Activated CD4-positive, alpha-beta memory T cell treated with anti-CD3 and anti-CD28 coated beads for 36 hours (primary cell): ENCODE measurements around the gene COL4A6. TPM values are rescaled to one million over a fixed set of nuclear protein-coding genes. Genes with fewer than 3 reads are reported as not detected.
"Not testable (repeated sequence)": the region's sequence is repeated elsewhere in the genome, so short reads cannot be mapped to it uniquely, and the experiment has no call there.

Source experiments
- CTCF ChIA-PET: fragments of 350-600 bp; sonication (Branson Sonifier 250); formaldehyde crosslinking; loops from one replicate; lab custom pipeline; 2021; ENCODE audit warnings: antibody characterized with exemption, inconsistent platforms; lab: Charles Lee
- POLR2A ChIA-PET: fragments of 350-600 bp; sonication (Branson Sonifier 250); formaldehyde crosslinking; loops from one replicate; lab custom pipeline; 2021; ENCODE audit warnings: antibody characterized with exemption; lab: Charles Lee
- DNase-seq: peaks from one replicate; pipeline ENCODE4 v3.0.0-alpha.2; 2020
- H3K27ac Mint-ChIP-seq: one replicate; pipeline ENCODE4 v1.8.0; 2021; ENCODE audit warnings: mixed read lengths
- H3K27me3 Mint-ChIP-seq: one replicate; pipeline ENCODE4 v1.8.0; 2021; ENCODE audit warnings: mixed read lengths
- H3K36me3 Mint-ChIP-seq: one replicate; pipeline ENCODE4 v1.8.0; 2021; ENCODE audit warnings: mixed read lengths
- H3K4me1 Mint-ChIP-seq: one replicate; pipeline ENCODE4 v1.8.0; 2021; ENCODE audit warnings: low read depth, mixed read lengths
- H3K4me3 Mint-ChIP-seq: one replicate; pipeline ENCODE4 v1.8.0; 2021; ENCODE audit warnings: mild to moderate bottlenecking, mixed read lengths
- H3K9me3 Mint-ChIP-seq: one replicate; pipeline ENCODE4 v1.8.0; 2021; ENCODE audit warnings: mixed read lengths
- intact Hi-C: fragments of 100-400 bp; cut with micrococcal nuclease; formaldehyde crosslinking; loops from one replicate; pipeline ENCODE4 v1.15.1; 2023
- total RNA-seq, 2 experiments: library from RNA; stranded (reverse); gene quantifications; one replicate each; pipeline ENCODE4 v1.2.3, GENCODE V29; 2021

The COL4A6 gene
- total RNA-seq, 2 experiments from 2014 or later = not detected

DNA sequence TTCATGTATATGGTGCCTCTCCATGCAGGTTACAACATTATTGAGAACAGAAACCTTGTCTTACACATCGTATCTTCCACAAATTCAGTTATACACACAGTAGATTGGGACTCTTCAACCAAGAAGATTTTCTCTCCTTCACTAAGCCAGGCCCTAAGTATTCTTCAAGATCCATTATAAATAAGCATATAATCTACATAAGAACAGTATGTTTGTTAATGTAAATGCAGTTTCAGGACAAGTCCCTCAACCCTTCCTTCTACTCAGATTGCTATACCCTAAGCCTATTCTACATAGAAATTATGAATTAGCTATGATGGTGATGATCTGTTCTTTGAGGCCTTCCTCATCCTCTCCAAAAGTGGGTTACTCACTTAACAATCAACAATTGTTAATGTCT lies 41.2 kb downstream of the COL4A6 start:
- no peaks in the 10 kb centered on the region for H3K36me3 Mint-ChIP-seq
- H3K27me3 Mint-ChIP-seq = no peaks in the 10 kb centered on the region
- H3K9me3 Mint-ChIP-seq = no peaks in the 10 kb centered on the region
- ChIA-PET CTCF (no interaction called here), POLR2A (no interaction called here)
- intact Hi-C loops = no loop called here
- no peak for DNase-seq
- no peak overlapping the region for H3K27ac Mint-ChIP-seq
- no peak overlapping the region for H3K4me3 Mint-ChIP-seq
- H3K4me1 Mint-ChIP-seq = no peaks in the 10 kb centered on the region

DNA sequence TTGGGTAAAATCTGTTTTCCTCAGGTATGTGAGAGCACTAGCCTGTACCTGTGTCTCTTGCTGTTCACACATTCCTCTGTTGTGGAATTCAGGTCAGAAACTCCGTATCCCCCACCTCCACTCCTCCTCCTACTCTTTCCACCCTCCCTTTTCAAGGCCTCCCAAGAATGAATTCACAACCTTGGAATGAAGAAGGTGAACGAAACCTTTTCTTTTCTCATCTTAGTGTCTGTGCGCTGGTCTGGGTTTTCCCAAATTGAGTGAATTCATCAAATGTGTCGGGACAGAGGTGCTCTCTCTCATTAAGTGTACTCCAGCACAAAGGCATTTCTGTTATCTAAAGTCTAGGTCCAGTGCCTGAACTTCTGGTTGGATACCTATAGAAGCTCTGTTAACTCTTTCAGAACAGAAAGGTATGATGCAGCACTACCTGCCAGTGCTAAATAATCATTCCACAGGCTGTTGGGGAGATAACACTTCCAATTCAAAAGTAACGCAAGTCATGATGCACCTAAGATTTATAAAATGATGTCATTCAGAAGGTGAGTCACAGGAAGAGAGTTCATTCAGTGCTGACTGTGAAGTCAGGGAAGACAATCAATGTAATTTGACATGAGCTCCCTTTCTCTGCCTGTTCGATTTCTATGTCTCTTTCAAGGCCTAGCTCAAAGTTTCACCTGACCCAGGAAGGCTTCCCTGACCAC lies 41.9 kb downstream of the COL4A6 start:
- DNase-seq = no peak
- CTCF ChIA-PET = no interaction called here
- POLR2A ChIA-PET = no interaction called here
- Mint-ChIP-seq H3K9me3 (no peaks in the 10 kb centered on the region), H3K4me3 (no peak overlapping the region), H3K4me1 (no peaks in the 10 kb centered on the region), H3K27ac (no peak overlapping the region), H3K36me3 (no peaks in the 10 kb centered on the region), H3K27me3 (no peaks in the 10 kb centered on the region)
- intact Hi-C loops = no loop called here

DNA sequence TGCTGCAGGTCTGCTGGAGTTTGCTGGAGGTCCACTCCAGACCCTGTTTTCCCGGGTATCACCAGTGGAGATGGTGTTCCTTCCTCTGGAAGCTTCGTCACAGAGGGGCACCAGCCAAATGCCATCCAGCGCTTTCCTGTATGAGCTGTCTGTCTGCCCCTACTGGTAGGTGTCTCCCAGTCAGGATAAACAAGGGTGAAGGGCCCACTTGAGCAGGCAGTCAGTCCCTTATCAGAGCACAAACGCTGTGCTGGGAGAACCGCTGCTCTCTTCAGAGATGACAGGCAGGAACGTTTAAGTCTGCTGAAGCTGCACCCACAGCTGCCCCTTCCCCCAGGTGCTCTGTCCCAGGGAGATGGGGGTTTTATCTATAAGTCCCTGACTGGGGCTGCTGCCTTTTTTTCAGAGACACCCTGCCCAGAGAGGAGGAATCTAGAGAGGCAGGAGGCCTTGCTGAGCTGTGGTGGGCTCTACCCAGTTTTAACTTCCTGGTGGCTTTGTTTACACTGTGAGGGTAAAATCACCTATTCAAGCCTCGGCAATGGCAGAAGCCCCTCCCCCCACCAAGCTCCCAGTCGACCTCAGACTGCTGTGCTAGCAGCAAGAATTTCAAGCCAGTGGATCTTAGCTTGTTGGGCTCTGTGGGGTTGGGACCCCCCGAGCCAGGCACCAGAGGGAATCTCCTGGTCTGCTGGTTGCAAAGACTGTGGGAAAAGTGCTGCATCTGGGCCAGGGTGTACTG lies 47.1 kb downstream of the COL4A6 start:
- DNase-seq, H3K4me1 Mint-ChIP-seq, H3K27ac Mint-ChIP-seq, POLR2A ChIA-PET, H3K27me3 Mint-ChIP-seq, H3K36me3 Mint-ChIP-seq, H3K4me3 Mint-ChIP-seq, intact Hi-C loops, H3K9me3 Mint-ChIP-seq: not testable (repeated sequence)
- CTCF ChIA-PET = interaction anchor here (0.5 kb wide), 1 partner anchor 43 kb away, joined by 3 read pairs; no protein-coding TSS in a partner anchor

DNA sequence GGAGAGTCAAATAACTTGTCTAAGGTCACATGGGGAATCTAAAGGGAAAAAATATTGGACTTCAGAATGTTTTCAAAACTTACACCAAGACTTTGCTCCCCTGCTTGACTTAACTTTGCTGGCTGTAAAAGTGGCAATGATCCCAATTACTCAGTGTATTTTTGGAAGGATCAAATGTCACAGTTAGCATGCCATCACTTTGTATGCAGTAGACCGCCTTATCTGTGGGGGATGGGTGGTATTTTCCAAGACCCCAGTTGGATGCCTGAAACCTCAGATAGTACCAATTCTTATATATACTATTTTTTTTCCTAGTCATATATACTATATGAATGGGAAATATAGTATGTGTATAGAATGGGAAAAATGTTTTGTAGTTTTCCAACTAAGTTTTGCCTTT lies 53.4 kb downstream of the COL4A6 start:
- no peak overlapping the region for H3K4me3 Mint-ChIP-seq
- POLR2A ChIA-PET = no interaction called here
- no peaks in the 10 kb centered on the region for H3K9me3 Mint-ChIP-seq

DNA sequence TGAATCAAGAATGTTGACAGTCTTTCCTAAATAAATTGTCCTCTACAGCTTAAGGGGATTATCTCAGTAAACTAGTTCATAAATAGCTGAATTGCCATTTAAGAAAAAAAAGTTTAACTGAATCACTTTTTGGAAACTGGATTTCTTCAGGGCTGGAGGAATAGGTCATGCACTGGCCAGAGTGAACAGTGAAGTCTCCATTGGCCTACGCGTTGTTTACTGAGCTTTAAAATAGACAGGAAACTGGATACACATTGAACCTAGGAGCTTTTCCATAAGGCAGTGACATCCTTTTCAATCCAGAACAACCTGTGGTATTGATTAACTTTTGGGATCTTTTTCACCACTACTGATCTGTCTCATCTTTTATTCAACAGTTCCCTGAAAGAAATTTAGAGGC lies 58.0 kb downstream of the COL4A6 start:
- Mint-ChIP-seq H3K27ac (no peak overlapping the region), H3K27me3 (no peaks in the 10 kb centered on the region), H3K9me3 (no peaks in the 10 kb centered on the region), H3K36me3 (no peaks in the 10 kb centered on the region), H3K4me3 (no peak overlapping the region), H3K4me1 (no peaks in the 10 kb centered on the region)
- no peak for DNase-seq
- CTCF ChIA-PET = no interaction called here
- POLR2A ChIA-PET = interaction anchor here (0.6 kb wide), 1 partner anchor 80 kb away, joined by 3 read pairs; no protein-coding TSS in a partner anchor
- intact Hi-C loops = no loop called here

More for the DNA sequence above, 53.4 kb downstream of the COL4A6 start:
- Mint-ChIP-seq H3K27me3 (no peaks in the 10 kb centered on the region), H3K27ac (no peak overlapping the region), H3K4me1 (no peaks in the 10 kb centered on the region), H3K36me3 (no peaks in the 10 kb centered on the region)
- no peak for DNase-seq
- CTCF ChIA-PET = no interaction called here
- intact Hi-C loops = no loop called here

DNA sequence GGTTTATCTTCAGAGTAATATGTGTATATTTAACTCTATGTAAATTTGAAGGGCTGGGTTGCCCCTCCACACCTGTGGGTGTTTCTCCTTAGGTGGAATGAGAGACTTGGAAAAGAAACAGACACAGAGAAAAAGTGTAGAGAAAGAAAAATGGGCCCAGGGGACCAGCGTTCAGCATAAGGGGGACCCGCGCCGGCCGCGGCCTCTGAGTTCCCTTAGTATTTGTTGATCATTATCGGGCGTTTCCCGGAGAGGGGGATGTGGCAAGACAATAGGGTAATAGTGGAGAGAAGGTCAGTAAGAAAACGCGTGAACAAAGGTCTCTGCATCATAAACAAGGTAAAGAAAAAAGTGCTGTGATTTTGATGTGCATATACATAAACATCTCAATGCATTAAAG lies 61.4 kb downstream of the COL4A6 start:
- H3K27me3 Mint-ChIP-seq, H3K4me3 Mint-ChIP-seq, H3K4me1 Mint-ChIP-seq, intact Hi-C loops, CTCF ChIA-PET, H3K36me3 Mint-ChIP-seq, H3K27ac Mint-ChIP-seq, POLR2A ChIA-PET, H3K9me3 Mint-ChIP-seq, DNase-seq: not testable (repeated sequence)

DNA sequence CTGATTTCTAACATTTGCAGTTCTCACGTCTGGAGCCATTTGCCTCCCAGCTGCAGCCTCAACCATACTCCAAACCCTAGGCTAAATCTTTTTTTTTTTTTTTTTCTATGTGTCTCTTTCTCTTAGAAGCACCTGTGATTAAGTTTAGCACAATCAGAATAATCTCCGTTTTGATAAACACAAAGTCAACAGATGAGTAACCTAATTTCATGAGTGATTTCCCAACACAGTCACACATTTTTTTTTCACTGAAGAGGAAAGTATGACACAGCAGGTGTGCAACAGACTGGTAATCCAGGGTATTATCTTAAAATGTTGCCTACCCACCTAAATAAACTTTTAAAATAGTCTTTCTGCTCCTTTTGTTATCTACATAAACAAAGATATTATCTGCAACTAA lies 62.6 kb downstream of the COL4A6 start:
- H3K9me3 Mint-ChIP-seq, DNase-seq, H3K4me3 Mint-ChIP-seq, CTCF ChIA-PET, H3K4me1 Mint-ChIP-seq, H3K36me3 Mint-ChIP-seq, intact Hi-C loops, H3K27me3 Mint-ChIP-seq, H3K27ac Mint-ChIP-seq: not testable (repeated sequence)
- POLR2A ChIA-PET = interaction anchor here (0.7 kb wide), 1 partner anchor 205 kb away, joined by 3 read pairs; no protein-coding TSS in a partner anchor

DNA sequence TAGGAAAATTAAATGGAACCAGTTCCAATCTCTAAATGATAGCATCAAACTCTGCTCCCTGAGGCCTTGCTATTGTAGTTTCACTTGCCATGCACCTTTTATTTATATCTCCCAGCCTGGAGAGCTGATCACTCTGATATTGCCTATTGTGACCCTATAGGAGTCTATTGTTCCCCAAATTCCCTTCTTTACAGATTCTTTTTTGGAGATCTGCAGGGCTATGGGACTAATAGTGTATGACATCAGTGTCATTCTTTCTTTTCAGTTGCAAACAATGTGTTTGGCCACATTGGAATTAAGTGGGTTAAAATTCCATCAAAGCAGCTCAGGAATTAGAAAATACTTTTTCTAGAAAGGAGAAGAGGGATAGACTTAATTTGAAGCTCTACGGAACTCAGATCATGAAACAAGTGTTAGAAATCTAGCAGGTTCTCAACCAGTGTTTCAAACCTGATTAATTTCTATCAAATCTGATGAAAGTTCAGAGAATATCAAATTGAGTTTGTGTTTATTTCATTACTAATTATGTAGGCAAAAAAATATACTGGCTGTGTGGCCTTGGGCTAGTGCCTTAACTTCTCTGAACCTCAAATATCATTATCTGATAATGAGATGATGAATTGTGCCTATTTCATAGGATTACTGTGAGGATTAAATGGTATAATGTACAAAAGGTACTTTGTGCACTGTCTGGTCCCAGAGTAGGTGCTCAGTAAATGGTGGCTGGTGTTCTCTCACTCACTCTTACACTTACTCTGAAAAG lies 71.4 kb downstream of the COL4A6 start:
- no peaks in the 10 kb centered on the region for H3K27me3 Mint-ChIP-seq
- no peak for DNase-seq
- no peaks in the 10 kb centered on the region for H3K4me1 Mint-ChIP-seq
- ChIA-PET CTCF (no interaction called here), POLR2A (no interaction called here)
- no peaks in the 10 kb centered on the region for H3K36me3 Mint-ChIP-seq
- no peak overlapping the region for H3K27ac Mint-ChIP-seq
- H3K9me3 Mint-ChIP-seq = no peaks in the 10 kb centered on the region
- intact Hi-C loops = no loop called here
- H3K4me3 Mint-ChIP-seq = no peak overlapping the region

DNA sequence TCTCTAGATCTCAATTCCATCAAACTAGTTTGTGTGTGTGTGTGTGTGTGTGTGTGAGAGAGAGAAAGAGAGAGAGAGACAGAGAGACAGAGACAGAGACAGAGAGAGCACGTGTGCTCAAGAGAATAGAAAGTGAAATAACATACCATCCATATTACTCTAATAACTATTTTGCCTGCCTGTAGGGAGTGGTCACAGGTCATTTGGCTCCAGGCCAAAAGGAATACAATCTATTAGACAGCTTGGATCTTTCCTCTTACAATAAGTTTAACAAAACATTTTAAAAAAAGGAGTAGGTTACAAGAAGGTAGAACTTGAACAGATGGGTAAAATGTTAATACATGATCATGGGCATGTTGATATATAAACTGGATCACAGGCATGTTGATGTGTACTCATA lies 76.2 kb downstream of the COL4A6 start:
- no peaks in the 10 kb centered on the region for H3K36me3 Mint-ChIP-seq
- POLR2A ChIA-PET = no interaction called here
- H3K4me3 Mint-ChIP-seq = no peak overlapping the region
- intact Hi-C loops = no loop called here
- CTCF ChIA-PET = no interaction called here
- no peaks in the 10 kb centered on the region for H3K9me3 Mint-ChIP-seq
- DNase-seq = no peak
- no peaks in the 10 kb centered on the region for H3K4me1 Mint-ChIP-seq
- no peaks in the 10 kb centered on the region for H3K27me3 Mint-ChIP-seq
- H3K27ac Mint-ChIP-seq = no peak overlapping the region

DNA sequence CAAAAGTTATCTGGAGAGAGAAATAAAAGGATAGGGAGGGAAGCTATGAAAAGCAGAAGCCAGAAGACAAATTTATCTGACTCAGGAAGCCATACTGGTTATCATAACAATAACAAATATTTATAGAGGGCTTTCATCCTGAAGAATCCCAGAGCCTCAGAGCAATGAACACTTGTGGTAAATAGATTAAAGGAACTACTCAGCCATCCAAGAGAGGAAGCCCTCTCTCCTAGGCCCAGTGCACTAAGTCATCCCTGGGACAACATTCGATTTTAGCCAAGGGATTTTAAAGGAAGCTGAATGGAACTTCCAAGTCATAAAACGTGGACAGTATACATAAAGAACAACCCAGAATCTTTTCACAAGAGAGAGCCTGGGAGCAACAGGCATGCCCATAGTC lies 76.9 kb downstream of the COL4A6 start:
- intact Hi-C loops = no loop called here
- ChIA-PET POLR2A (no interaction called here), CTCF (no interaction called here)
- Mint-ChIP-seq H3K4me3 (no peak overlapping the region), H3K36me3 (no peaks in the 10 kb centered on the region), H3K27me3 (no peaks in the 10 kb centered on the region), H3K27ac (no peak overlapping the region), H3K4me1 (no peaks in the 10 kb centered on the region), H3K9me3 (no peaks in the 10 kb centered on the region)
- no peak for DNase-seq

DNA sequence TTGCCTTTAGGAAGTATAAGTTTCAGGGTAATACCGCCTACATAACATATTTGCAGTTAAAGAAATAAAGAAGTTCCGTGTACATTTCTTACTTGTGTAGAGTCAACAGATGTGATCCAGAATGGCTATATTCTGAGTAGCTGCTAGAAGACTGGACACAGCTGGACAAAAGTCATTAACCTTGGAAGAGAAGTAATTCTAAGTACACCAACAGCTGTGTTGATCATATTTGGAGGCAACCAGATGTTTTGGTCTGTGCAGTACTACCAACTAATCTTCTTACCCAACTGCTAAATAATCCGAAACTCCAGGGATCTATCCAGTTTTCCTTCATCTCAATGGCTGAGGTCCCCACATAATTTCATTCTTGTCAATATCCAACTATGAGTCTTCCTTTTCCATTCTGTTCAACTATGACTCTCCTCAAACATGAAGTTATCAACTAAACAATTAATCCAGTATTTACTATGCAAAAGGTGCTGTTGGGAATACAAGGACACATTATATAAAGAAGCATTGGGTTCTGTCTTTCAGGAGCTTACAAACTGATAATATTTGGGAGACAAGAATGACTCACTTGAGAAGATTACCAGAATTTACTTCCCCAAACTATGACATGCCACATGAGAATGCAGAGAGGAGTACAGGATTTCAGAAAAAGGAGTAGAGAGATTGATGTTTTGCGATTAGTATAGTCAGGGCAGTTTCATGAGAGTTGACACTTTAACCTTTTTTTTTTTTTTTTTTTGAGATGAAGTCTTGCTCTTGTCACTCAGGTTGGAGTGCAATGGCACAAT lies 78.2 kb downstream of the COL4A6 start:
- H3K4me3 Mint-ChIP-seq = no peak overlapping the region
- H3K27ac Mint-ChIP-seq = no peak overlapping the region
- no peak for DNase-seq
- no peaks in the 10 kb centered on the region for H3K4me1 Mint-ChIP-seq
- no peaks in the 10 kb centered on the region for H3K27me3 Mint-ChIP-seq
- no peaks in the 10 kb centered on the region for H3K36me3 Mint-ChIP-seq
- intact Hi-C loops = no loop called here
- CTCF ChIA-PET = no interaction called here
- POLR2A ChIA-PET = no interaction called here
- H3K9me3 Mint-ChIP-seq = no peaks in the 10 kb centered on the region

DNA sequence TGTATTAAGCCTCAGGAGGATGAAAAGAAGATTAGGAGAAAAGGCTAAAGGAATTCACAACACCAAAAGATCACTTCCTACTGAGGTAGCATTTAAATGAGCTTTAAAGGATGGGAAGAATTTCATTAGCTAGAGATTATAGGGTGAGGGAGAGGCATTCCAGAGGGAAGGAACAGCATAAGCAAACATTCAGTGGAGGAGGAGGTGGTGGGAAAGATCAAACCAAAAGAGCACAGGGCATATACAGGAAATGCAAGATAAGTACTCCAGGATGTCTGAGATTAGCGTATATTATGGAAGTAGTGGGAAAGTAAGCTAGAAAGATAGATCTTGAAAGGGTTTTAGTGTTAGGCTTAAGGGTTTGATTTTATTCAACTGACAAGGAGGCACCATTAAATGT lies 84.8 kb downstream of the COL4A6 start:
- Mint-ChIP-seq H3K27ac (no peak overlapping the region), H3K9me3 (no peaks in the 10 kb centered on the region), H3K4me1 (no peaks in the 10 kb centered on the region), H3K27me3 (peaks cover 1% of the 10 kb centered on the region), H3K4me3 (no peak overlapping the region), H3K36me3 (no peaks in the 10 kb centered on the region)
- no peak for DNase-seq
- ChIA-PET POLR2A (no interaction called here), CTCF (no interaction called here)
- intact Hi-C loops = no loop called here
